Fibroblast of skin of left biceps (primary cell): ENCODE measurements around the gene OSBPL5.

ENCODE experiments used
- DNase-seq, 2 experiments: peaks; one replicate each; pipeline ENCODE4 v3.0.0-alpha.2; 2013; ENCODE audit warnings: low read depth in 2 of 2

The OSBPL5 gene

GRCh38 chr11:3102641-3102921 lies 62.5 kb downstream of the OSBPL5 start:
- DNase-seq = no peak

GRCh38 chr11:3101921-3102640 lies 63.0 kb downstream of the OSBPL5 start:
- no peak for DNase-seq

- no peak for DNase-seq
These were observed 65.9 kb downstream of the OSBPL5 start for GRCh38 chr11:3099178-3099577.

GRCh38 chr11:3096909-3097530 lies 68.1 kb downstream of the OSBPL5 start:
- no peak for DNase-seq

- DNase-seq = peak; percentile 43 to 47
These were observed 69.3 kb downstream of the OSBPL5 start for GRCh38 chr11:3095712-3096361.

- no peak for DNase-seq
These were observed 70.8 kb downstream of the OSBPL5 start for GRCh38 chr11:3094223-3094824.

- DNase-seq = no peak
These were observed 71.6 kb downstream of the OSBPL5 start for GRCh38 chr11:3093281-3094191.

GRCh38 chr11:3092603-3093141 lies 72.4 kb downstream of the OSBPL5 start:
- no peak for DNase-seq

GRCh38 chr11:3091846-3092602 lies 73.1 kb downstream of the OSBPL5 start:
- DNase-seq = peak in 1 of 2 experiments; percentile 3

- no peak for DNase-seq
These were observed 73.8 kb downstream of the OSBPL5 start for GRCh38 chr11:3091081-3091845.

GRCh38 chr11:3090096-3090901 lies 74.8 kb downstream of the OSBPL5 start:
- DNase-seq = no peak

GRCh38 chr11:3089236-3090061 lies 75.7 kb downstream of the OSBPL5 start:
- no peak for DNase-seq

- no peak for DNase-seq
These were observed 76.3 kb downstream of the OSBPL5 start for GRCh38 chr11:3088806-3089205.

GRCh38 chr11:3087821-3088800 lies 77.0 kb downstream of the OSBPL5 start:
- DNase-seq = no peak

- no peak for DNase-seq
These were observed 77.7 kb downstream of the OSBPL5 start for GRCh38 chr11:3087373-3087772.

GRCh38 chr11:3086671-3087150 lies 78.4 kb downstream of the OSBPL5 start:
- no peak for DNase-seq

GRCh38 chr11:3086114-3086513 lies 79.0 kb downstream of the OSBPL5 start:
- DNase-seq = no peak
